HG02885 (cell line): ENCODE data around the gene CCL4.

Experiments used
- ATAC-seq: cut with Tn5 transposase; IDR thresholded peaks from one replicate; pipeline ENCODE4 v1.9.1; 2021; ENCODE audit warnings: mild to moderate bottlenecking; ENCODE audit not compliant: unreplicated experiment, poor library complexity

CCL4 gene

DNA sequence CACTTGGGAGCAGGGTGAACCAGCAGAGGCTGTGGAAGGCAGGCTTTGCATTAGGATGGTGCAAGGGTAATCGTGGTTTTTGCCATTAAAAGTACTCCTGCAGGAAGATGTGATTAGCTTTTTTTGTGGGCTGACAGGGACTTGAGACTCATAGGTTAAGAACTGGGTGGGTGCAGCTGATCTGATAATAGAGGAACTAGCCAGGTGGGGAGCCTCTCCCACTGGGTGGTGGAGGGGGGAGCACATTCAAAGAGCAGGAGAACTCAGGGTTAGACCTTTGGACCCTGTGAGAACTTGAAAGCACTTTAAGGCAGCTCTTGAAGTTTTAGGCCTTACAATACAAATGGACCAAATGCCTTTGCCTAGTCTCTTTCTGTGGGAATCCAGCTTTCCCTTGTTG, 32.4 kb downstream of the CCL4 start:
- no peak for ATAC-seq

DNA sequence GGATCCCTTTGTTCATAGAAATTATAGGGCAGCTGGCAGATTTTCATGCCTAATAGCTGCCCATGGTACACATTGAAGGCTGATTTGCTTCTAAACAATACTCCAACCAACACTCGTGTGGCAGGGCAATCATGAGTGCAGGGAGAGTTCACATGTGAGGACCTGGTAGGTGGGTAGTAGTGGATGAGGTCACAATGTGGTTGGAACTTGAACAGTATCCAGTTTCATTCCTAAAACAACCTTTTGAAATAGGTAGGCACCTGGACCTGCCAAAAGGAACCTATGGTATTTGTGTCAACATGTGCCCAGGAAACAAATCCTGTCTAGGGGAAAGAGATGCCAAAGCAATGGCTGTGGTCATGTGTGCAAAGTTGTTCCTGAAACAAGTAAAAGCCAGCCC, 32.8 kb downstream of the CCL4 start:
- ATAC-seq: no peak

DNA sequence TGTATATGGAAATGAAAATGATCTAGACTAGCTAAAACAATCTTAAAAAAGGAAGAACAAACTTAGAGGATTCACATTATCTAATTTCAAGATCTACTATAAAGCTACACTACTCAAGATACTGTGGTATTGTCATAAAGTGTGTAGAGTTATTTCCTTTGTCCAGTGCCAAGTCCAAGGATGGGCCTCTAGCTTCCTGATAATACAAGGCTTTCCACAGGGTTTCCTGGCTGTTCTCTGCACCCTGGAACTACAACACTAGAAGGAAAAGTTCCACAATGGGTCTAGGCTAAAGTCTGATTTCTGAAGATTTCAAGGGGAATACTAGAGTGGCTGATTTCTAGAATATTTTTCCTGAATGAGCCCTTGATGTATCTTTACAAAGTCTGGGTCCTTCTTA, 38.6 kb downstream of the CCL4 start:
- ATAC-seq: no peak

DNA sequence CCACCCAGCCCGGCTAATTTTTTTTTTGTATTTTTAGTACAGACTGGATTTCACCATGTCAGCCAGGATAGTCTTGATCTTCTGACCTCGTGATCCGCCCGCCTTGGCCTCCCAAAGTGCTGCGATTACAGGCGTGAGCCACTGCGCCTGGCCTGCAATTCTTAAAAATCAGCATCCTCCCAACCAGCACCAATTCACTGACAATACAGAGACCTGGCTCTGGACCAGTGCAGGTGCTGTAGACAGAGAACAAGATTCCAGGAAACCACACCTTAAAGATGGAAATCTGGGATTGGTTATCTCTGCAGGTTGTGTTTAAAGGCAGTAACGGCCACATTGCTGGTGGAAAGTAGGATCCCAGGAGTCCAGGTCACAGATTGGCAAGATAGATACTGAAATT, 39.2 kb downstream of the CCL4 start:
- no peak for ATAC-seq

DNA sequence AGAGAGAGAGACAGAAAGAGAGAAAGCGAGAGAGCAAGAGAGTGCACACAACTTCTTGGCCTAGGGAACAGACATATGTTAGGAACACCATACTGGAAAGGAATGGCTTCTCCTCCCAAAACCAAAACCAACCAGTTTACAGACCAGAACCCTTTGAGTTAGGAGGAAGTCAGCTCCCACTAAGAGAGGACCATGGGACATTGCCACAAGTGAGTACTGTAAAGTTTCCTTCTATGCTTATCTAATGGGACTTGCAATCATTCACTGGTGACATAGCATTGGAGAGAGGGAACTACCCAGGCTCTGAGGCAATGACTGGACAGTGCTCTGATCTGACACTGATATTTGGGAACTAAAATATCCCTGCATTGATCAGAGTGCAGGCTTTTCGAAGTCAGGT, 40.4 kb downstream of the CCL4 start:
- ATAC-seq: no peak

DNA sequence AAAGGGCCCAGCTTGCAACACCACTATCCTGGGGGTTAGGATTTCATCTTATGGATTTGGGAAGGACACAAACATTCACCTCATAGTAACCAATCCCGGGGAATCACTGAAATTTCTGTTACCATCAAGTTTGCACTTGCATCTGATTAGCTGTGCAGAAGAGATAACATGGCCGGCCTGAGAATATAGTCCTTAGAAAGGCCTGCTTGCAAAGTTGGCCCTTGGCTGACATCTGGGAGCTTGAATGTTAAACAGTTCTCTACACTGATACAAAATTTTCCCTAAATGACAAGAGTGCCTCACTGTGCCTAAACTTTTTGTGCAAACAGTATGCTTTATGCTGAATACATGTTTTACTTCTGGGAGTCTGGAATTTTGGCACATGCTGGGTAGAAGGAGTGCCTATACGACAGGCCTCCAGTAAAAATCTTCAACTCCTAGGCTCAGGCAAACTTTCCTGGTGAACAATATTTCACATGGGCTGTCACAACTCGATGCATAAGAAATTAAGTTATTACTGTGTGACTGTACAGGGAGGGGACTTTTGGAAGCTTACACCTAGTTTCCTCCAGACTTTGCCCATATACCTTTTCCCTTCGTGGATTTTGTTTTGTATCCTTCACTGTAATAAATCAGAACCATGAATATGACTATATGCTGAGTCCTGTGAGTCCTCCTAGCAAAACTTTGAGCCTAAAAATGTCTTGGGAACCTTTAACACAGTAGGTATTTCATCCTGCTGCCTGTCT, 41.5 kb downstream of the CCL4 start:
- ATAC-seq: no peak

DNA sequence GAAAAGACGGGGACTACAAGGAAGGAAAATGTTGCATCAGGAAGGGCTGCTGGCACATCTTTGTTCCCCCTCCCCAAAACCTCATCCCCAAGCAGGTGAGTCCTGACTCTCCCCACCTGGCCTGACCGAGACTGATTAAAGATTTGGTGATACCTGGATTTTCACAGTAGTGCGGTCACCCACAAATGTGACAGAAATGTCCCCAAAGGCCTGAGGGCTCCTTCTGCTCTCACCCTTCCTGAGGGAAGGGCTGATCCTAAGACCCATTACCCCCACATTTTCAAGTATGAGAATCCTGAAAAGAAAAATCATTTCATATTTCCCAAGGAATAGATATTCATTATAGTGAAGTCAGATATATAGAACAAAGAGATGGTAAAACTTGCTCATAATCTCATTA, 44.0 kb downstream of the CCL4 start:
- ATAC-seq: no peak

DNA sequence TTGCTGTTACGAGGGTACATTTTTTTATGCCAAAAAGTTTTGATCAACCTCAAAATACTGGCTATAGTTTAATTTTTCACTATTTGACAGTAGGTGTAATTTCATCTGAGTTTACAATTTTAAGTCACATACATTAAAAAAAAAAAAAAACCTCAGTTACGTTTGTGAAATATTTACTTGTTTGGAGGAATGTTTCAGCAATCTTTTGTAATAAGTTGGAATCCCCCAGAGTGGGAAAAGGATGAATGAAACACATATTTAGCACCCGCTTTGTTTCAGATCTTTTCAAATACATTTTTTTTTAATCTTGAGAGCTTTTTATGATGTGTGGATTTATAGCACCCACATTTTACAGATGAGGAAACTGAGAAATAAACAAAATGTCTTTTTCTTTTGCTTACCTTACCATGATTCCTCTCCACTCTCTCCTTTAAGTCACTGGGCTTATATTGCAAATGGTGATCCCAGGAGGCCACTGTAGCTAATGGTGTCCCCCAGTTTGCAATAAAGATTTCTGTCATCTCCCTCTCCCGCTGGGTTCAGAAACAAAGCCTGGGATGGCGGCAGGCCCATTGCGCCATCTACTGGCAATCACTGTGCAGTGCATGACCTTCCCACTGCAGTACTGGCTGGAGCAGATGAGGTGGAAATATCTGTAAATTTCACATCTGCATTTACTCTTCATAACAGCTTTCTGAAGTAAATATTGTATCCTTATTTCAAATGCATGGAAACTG, 45.1 kb downstream of the CCL4 start:
- peak; percentile 59 for ATAC-seq

DNA sequence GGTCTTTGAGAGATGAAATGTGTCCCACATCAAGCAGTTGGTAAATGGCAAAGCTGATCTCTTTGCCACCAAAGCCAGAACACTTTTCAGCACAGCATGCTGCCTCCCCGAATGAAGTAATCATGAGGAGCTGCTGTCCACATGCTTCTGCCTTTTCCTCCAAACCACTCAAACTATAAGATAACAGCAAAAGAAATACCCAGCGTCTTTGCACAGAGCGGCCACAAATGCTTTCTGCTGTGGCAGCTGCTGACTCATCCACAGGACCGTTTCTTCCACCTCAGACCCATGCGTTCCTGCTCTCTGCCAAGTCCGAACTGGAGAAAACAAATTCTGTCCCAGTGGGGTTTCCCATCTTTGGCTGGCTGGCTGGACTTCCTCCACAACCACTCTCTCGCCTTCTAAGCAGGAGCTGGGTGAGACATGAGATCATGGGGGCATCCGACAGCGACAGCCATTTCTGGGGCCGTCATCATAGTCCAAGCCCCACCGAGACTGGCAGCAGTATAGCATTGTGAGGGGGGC, 45.7 kb downstream of the CCL4 start:
- ATAC-seq: peak; percentile 9

DNA sequence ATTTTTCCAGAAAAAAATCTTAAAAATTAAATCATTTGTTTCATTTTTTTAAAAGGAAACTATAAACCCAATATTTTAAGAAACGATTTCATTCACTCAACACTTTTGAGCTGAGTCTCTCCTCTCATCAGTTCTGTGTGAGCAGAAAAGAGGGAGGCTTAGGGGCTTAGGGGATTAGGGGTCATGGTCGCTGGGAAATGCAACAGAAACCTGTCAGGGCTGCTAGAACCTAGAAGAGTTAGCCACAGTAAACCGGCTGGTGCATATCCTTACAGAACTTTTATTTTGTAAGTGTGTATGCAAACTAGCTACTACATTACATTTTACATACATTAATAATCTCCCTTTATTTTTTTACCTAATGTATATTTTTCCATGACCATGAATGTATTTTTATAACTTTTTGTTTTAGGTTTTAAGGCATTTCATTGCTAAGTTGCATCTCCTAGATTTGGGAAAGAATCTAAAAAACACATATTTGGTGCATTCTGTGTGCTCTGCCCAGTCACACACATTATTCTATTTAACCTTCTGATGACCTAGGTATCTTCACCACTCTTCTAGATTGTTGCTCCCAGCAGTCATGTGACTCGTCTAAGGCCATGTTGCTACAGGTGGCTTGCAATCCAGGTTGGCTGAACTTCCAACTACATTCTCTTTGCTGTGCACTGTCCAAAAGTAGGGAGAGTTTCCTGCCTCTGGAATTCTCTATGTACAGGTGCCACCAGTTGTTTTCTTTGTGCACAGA, 48.4 kb downstream of the CCL4 start:
- ATAC-seq: no peak

DNA sequence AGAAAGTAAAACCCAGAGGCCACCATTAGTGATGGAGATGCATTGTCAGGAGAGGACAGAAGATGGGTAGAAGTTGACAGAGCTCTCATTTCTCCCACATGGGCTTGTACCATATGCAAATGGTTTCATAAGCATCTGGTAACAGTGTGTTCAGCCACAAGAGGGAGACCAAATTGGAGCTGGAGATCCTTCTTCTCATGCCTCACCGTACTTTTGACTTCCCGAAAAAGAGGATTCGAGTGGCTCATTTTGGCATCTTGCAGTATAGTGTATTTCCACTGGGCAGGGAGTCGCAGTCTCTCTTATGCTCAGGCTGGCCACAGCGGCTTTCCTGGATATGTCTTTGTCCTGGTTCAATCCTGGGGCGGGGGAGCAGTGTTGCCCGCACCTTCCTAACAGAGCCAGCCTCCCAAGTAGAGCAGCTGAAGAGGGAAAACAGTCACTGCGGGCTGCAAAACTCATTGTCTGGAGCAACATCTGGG, 49.1 kb downstream of the CCL4 start:
- no peak for ATAC-seq

DNA sequence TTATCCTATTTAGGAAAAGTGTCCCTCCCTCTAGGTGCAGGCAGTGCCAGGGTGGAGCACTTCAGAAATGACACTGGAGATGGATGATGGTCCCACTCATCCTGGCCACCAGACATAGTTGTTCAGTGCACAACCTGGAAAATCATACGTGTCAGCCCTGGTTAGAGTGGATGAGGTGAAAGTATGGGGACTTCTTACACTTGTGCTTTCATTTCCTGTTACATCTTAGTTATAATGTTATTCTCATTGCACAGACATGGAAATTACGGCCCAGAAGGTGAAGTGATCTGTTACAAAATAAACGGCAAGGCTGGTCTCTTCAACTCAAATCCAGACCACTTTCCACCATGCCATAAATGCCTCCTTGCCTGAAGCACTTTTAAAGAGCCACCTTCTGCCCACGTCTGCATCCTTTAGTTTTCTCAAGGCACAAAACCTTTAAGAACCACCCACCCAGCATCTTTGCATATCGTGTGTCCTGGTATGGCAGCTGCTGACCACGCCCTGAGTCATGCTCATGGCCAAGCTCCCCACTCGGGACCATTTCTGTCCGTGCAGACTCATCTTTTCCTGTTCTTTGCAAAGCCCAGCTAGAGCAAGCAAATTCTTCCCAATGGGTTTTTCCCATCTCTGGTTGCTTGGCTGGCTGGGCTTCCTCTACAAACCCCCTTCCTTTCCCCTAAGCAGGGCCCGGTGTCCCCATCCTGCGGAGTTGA, 50.4 kb downstream of the CCL4 start:
- no peak for ATAC-seq
